Neural cell (in vitro differentiated cells): ENCODE data around the gene RNF17. TPM values are rescaled to one million over a fixed set of nuclear protein-coding genes. Genes with fewer than 3 reads are reported as not detected.

Source experiments
- H2AFZ ChIP-seq: fragments of 200-600, 300-800 bp; sonication (generic), shearing (Covaris generic); 2 replicates; pipeline ENCODE4 v1.6.0; 2014; ENCODE audit warnings: low read depth, mild to moderate bottlenecking, antibody characterized with exemption, low read length, moderate library complexity
- H3F3A ChIP-seq: fragments of 200-600 bp; shearing (Covaris generic); 2 replicates; pipeline ENCODE4 v1.6.1; 2016; ENCODE audit warnings: mild to moderate bottlenecking, moderate library complexity, mixed read lengths, antibody characterized with exemption, low read length; ENCODE audit not compliant: insufficient read depth, poor library complexity, severe bottlenecking
- H3K27ac ChIP-seq: fragments of 200-600, 300-800 bp; sonication (generic), shearing (Covaris generic); 2 replicates; pipeline ENCODE4 v1.5.1; 2014; ENCODE audit warnings: mild to moderate bottlenecking, low read length, moderate library complexity
- H3K27me3 ChIP-seq: fragments of 300-800, 200-600 bp; sonication (generic), shearing (Covaris generic); 2 replicates; pipeline ENCODE4 v1.6.0; 2014; ENCODE audit warnings: mild to moderate bottlenecking, low read depth, low read length, moderate library complexity; ENCODE audit not compliant: insufficient read depth
- H3K36me3 ChIP-seq: fragments of 300-800, 200-600 bp; sonication (generic), shearing (Covaris generic); 2 replicates; pipeline ENCODE4 v1.5.1; 2014; ENCODE audit warnings: mild to moderate bottlenecking, antibody characterized with exemption, low read length, moderate library complexity; ENCODE audit not compliant: insufficient read depth
- H3K4me2 ChIP-seq: fragments of 300-800, 200-600 bp; sonication (generic), shearing (Covaris generic); 2 replicates; pipeline ENCODE4 v1.6.0; 2014; ENCODE audit warnings: mild to moderate bottlenecking, low read length
- H3K4me3 ChIP-seq: fragments of 300-800, 200-600 bp; sonication (generic), shearing (Covaris generic); 2 replicates; pipeline ENCODE4 v1.5.1; 2014; ENCODE audit warnings: mild to moderate bottlenecking, low read length, moderate library complexity
- H3K79me2 ChIP-seq: fragments of 200-600 bp; shearing (Covaris generic); replicated peaks from 2 replicates; pipeline ENCODE4 v1.6.0; 2014; ENCODE audit warnings: mild to moderate bottlenecking, low read length, moderate library complexity; ENCODE audit not compliant: insufficient read depth
- H3K9ac ChIP-seq: fragments of 300-800, 200-600 bp; sonication (generic), shearing (Covaris generic); 2 replicates; pipeline ENCODE4 v1.6.1; 2016; ENCODE audit warnings: mild to moderate bottlenecking, low read length, mixed read lengths
- H3K9me2 ChIP-seq: fragments of 200-600 bp; shearing (Covaris generic); 2 replicates; pipeline ENCODE4 v1.6.1; 2016; ENCODE audit warnings: mild to moderate bottlenecking, low read length, mixed read lengths; ENCODE audit not compliant: insufficient read depth
- H3K9me3 ChIP-seq: fragments of 200-600, 300-800 bp; sonication (generic), shearing (Covaris generic); 2 replicates; pipeline ENCODE4 v1.6.1; 2016; ENCODE audit warnings: mild to moderate bottlenecking, mixed run types, low read length, moderate library complexity, mixed read lengths
- H4K20me1 ChIP-seq: fragments of 200-600 bp; shearing (Covaris generic); 2 replicates; pipeline ENCODE4 v1.6.1; 2016; ENCODE audit warnings: mild to moderate bottlenecking, mixed run types; ENCODE audit not compliant: insufficient read depth
- EP300 ChIP-seq: fragments of 450-650 bp; conservative IDR thresholded peaks from 2 replicates; pipeline ENCODE4 v1.6.1; 2014; ENCODE audit warnings: antibody characterized with exemption, mild to moderate bottlenecking, moderate library complexity; ENCODE audit not compliant: poor library complexity, severe bottlenecking
- EZH2 ChIP-seq: fragments of 200-600, 300-800 bp; shearing (Covaris generic), sonication (generic); IDR thresholded peaks from 2 replicates; pipeline ENCODE4 v1.6.1; 2014; ENCODE audit warnings: antibody characterized with exemption, low read length, borderline replicate concordance, mild to moderate bottlenecking; ENCODE audit not compliant: insufficient read depth, poor library complexity, severe bottlenecking
- MXI1 ChIP-seq: fragments of 450-650 bp; conservative IDR thresholded peaks from 2 replicates; pipeline ENCODE4 v1.6.1; 2014; ENCODE audit warnings: antibody characterized with exemption, mild to moderate bottlenecking; ENCODE audit not compliant: poor library complexity, severe bottlenecking
- POLR2AphosphoS5 ChIP-seq: IDR thresholded peaks from 2 replicates; pipeline ENCODE4 v1.6.1; 2012
- RAD21 ChIP-seq: fragments of 450-650 bp; conservative IDR thresholded peaks from 2 replicates; pipeline ENCODE4 v1.6.1; 2014; ENCODE audit warnings: antibody characterized with exemption, mild to moderate bottlenecking, moderate library complexity
- SMC3 ChIP-seq: fragments of 450-650 bp; conservative IDR thresholded peaks from 2 replicates; pipeline ENCODE4 v1.6.1; 2014; ENCODE audit warnings: antibody characterized with exemption, mild to moderate bottlenecking, moderate library complexity; ENCODE audit not compliant: poor library complexity
- TAF1 ChIP-seq: IDR thresholded peaks from 2 replicates; pipeline ENCODE4 v1.6.1; 2012; ENCODE audit warnings: low read depth
- polyA plus RNA-seq: library from polyadenylated mRNA; depleted of rRNA; stranded (reverse); fragments of >200 nt; gene quantifications from 2 replicates; pipeline ENCODE4 v1.2.3, GENCODE V29; 2014
- TF ChIP-seq, protein P1 (sequence below): IDR thresholded peaks from 2 replicates; pipeline ENCODE4 v1.6.1; 2012; ENCODE audit warnings: borderline replicate concordance
- TF ChIP-seq, protein P2 (sequence below): fragments of 450-650 bp; IDR thresholded peaks from 2 replicates; pipeline ENCODE4 v1.5.1; 2014; ENCODE audit warnings: antibody characterized with exemption, mild to moderate bottlenecking, moderate library complexity; ENCODE audit not compliant: poor library complexity, severe bottlenecking

The RNF17 gene
- polyA plus RNA-seq, 1 donor from 2014 or later: not detected

DNA sequence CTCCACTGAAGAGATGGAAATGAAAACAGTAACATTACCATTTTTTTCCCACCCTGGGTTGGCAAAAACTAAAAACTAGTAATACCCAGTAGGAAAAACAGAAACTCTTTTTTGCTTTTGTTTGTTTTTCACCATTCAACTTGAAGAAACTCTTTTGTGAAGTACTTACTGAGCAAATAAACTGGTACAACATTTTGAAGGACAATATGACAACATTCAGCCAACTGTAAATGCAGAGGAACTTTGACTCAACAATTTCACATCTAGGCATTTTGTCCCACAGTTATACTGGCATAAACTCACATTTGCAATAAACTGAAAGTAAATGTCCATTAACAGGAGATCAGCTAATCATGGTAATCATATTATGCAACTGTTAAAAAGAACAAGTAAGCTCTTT is 152.5 kb downstream of the RNF17 start:
- Histone ChIP-seq H3K9ac (no peak overlapping the region), H3K4me2 (no peak overlapping the region), H3K9me2 (no peaks in the 10 kb centered on the region), H3K27ac (no peak overlapping the region), H3F3A (no peaks in the 10 kb centered on the region), H4K20me1 (no peaks in the 10 kb centered on the region), H3K27me3 (no peaks in the 10 kb centered on the region), H3K4me3 (no peak overlapping the region), H3K79me2 (peaks cover 37% of the 10 kb centered on the region), H2AFZ (no peak overlapping the region), H3K9me3 (no peaks in the 10 kb centered on the region), H3K36me3 (no peaks in the 10 kb centered on the region)
- no peak for TF ChIP-seq SMC3
- no peak for TF ChIP-seq POLR2AphosphoS5
- no peak for TF ChIP-seq EZH2
- TF ChIP-seq RAD21: no peak
- no peak for TF ChIP-seq EP300
- no peak for TF ChIP-seq TAF1
- TF ChIP-seq, protein P1, sequence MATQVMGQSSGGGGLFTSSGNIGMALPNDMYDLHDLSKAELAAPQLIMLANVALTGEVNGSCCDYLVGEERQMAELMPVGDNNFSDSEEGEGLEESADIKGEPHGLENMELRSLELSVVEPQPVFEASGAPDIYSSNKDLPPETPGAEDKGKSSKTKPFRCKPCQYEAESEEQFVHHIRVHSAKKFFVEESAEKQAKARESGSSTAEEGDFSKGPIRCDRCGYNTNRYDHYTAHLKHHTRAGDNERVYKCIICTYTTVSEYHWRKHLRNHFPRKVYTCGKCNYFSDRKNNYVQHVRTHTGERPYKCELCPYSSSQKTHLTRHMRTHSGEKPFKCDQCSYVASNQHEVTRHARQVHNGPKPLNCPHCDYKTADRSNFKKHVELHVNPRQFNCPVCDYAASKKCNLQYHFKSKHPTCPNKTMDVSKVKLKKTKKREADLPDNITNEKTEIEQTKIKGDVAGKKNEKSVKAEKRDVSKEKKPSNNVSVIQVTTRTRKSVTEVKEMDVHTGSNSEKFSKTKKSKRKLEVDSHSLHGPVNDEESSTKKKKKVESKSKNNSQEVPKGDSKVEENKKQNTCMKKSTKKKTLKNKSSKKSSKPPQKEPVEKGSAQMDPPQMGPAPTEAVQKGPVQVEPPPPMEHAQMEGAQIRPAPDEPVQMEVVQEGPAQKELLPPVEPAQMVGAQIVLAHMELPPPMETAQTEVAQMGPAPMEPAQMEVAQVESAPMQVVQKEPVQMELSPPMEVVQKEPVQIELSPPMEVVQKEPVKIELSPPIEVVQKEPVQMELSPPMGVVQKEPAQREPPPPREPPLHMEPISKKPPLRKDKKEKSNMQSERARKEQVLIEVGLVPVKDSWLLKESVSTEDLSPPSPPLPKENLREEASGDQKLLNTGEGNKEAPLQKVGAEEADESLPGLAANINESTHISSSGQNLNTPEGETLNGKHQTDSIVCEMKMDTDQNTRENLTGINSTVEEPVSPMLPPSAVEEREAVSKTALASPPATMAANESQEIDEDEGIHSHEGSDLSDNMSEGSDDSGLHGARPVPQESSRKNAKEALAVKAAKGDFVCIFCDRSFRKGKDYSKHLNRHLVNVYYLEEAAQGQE: no peak
- TF ChIP-seq, protein P2, sequence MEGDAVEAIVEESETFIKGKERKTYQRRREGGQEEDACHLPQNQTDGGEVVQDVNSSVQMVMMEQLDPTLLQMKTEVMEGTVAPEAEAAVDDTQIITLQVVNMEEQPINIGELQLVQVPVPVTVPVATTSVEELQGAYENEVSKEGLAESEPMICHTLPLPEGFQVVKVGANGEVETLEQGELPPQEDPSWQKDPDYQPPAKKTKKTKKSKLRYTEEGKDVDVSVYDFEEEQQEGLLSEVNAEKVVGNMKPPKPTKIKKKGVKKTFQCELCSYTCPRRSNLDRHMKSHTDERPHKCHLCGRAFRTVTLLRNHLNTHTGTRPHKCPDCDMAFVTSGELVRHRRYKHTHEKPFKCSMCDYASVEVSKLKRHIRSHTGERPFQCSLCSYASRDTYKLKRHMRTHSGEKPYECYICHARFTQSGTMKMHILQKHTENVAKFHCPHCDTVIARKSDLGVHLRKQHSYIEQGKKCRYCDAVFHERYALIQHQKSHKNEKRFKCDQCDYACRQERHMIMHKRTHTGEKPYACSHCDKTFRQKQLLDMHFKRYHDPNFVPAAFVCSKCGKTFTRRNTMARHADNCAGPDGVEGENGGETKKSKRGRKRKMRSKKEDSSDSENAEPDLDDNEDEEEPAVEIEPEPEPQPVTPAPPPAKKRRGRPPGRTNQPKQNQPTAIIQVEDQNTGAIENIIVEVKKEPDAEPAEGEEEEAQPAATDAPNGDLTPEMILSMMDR: no peak
- no peak for TF ChIP-seq MXI1

DNA sequence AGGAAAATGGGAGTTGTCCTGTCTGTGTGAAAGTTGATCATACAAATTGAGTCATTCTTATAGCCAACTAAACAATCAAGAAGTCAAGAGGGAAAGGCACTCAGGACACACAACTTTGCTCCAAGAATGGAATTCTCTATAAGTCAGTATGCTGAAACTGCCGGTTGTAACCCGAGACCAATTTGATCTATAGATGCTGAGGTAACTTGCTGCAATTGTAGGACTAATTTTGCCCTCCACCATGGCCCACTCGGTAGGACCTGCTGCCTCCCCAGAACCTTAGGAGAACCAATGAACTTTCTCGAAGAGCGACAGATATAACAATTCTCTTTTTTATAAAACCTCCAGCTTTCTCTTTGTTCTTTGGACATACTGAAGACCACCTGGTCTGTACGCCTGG is 157.0 kb downstream of the RNF17 start:
- Histone ChIP-seq H3K9me3 (no peaks in the 10 kb centered on the region), H3K36me3 (no peaks in the 10 kb centered on the region), H3K4me2 (no peak overlapping the region), H3K27me3 (no peaks in the 10 kb centered on the region), H3K79me2 (peaks cover 41% of the 10 kb centered on the region), H3K4me3 (no peak overlapping the region), H2AFZ (no peak overlapping the region), H3K9me2 (no peaks in the 10 kb centered on the region), H3F3A (no peaks in the 10 kb centered on the region), H3K9ac (no peak overlapping the region), H3K27ac (no peak overlapping the region), H4K20me1 (no peaks in the 10 kb centered on the region)
- TF ChIP-seq SMC3 (no peak), EP300 (no peak), RAD21 (no peak), EZH2 (no peak), POLR2AphosphoS5 (no peak), TAF1 (no peak), MXI1 (no peak)
- TF ChIP-seq, protein P1: no peak
- TF ChIP-seq, protein P2: no peak
